Tongue (tissue), 2 donors: ENCODE measurements around the gene SPDYE3. TPM values are rescaled to one million over a fixed set of nuclear protein-coding genes. Genes with fewer than 3 reads are reported as not detected.
"Not testable (repeated sequence)": the region's sequence is repeated elsewhere in the genome, so short reads cannot be mapped to it uniquely, and the experiment has no call there.

ENCODE experiments used
- DNase-seq: peaks from one replicate; pipeline ENCODE4 v3.0.0-alpha.2; 2015
- total RNA-seq: library from RNA; depleted of rRNA; stranded (reverse); fragments of >200 nt; gene quantifications from one replicate; pipeline ENCODE4 v1.2.3, GENCODE V29; 2014

The SPDYE3 gene
- total RNA-seq, 1 donor from 2014 or later = not detected

DNA sequence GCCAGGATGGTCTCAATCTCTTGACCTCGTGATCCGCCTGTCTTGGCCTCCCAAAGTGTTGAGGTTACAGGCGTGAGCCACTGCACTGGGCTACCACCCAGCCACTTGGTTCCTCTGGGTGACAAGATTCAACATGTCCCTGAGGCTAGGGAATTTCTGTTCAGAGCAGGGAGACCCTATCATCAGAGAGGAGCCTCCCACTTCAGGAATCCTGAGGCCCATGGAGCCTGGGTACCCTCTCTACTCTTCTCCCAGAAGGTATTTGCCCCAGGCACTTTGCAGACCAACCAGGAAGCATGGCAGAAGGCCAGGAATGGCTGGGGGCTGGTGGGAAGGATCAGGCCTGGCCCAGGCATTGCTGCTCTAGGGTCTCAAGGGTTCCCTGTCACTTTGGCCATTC, 19.2 kb upstream of the SPDYE3 start:
- not testable (repeated sequence) for DNase-seq

DNA sequence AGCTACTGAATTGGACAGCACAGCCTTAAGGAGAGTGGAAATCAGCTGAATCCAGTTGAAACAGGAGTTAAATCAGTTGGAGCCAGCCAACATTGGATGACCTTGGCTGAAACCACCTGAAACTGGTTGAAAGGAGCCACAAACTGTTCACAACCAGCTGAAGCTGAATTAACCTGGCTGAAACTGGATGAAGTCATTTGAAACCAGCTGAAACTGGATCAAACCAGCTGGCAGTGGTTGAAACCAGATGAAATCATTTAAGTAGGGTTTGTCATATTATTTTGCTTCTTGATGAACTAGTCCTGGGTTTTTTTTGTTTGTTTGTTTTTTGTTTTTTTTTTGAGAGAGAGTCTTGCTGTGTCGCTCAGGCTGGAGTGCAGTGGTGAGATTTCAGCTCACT, 15.3 kb upstream of the SPDYE3 start:
- not testable (repeated sequence) for DNase-seq

DNA sequence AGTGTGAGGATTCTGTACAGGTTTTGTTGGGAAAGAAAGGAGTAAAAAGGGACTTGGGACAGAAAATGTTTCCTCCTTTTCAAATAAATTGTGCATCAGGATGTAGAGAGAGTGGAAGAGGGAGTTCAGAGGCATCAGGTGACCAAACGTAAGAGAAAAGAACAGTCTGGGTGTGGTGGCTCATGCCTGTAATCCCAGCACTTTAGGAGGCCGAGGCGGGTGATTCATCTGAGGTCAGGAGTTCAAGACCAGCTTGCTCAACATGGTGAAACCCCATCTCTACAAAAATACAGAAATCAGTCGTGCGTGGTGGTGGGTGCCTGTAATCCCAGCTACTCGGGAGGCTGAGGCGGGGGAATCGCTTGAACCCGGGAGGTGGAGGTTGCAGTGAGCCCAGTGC, 12.2 kb upstream of the SPDYE3 start:
- not testable (repeated sequence) for DNase-seq

DNA sequence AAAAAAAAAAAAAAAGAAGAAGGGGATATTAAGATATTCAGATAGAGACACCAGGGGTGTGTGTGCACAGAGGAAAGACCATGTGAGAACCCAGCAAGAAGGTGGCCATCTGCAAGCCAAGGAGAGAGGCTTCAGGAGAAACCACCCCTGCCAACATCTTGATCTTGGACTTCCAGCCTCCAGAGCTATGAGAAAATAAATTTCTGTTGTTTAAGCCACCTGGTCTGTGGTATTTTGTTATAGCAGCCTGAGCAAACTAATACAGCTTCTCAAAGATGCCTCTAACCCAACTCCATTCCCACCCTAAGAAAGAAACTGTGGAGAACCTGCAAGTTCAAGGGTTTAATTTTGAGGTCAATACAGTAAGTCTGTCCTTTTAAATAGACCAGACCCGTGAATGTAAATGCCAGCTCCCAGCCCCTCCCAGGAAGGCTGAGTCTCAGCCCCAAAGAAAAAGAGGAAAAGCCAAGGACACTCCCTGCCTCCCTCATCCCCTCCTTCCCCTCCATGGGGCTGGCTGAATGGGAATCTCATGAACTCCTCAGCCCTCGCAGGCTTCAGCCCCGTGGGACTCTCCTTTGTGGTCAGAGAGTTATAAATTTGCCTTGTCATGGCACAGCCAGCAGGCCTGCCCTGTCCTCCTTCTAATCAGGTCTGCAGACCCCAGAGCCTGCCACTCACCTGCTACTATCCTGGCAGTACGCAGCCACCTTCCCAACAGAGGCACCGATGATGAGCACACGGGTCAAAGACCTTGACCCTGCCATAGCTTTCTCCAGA, 9.5 kb upstream of the SPDYE3 start:
- DNase-seq = not testable (repeated sequence)

DNA sequence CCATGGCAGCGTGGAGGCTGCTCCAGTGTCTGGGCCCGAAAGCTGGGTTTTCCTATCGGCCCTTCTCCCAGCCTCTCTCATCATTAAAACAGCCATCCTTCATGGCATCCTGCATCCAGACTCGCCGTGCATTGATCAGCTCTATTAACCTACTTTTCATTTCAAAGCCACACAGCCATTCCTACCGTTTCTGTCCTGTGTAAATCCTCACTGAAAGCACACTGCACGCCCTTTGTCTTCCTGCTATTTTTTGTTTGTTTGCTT, 8.9 kb upstream of the SPDYE3 start:
- DNase-seq = not testable (repeated sequence)

DNA sequence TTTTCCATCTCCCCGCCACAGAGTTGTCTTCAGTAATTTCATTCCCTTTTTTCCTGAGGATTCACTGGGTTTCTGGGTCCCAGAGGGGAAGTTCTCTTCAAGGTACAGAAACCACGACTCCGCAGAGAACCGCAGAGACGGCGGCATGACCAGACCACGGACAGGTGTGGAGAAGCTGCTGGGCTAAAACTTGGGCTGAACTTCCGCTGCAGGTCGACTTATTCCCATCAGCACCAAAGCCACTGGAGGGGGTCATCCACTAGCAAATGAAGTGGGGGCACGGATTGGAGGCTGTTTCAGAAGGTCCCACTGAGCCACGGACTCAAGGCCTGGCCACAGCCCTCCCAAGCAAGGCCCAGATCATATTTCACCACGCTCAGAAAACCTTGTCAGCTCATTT, 3.0 kb upstream of the SPDYE3 start:
- not testable (repeated sequence) for DNase-seq

DNA sequence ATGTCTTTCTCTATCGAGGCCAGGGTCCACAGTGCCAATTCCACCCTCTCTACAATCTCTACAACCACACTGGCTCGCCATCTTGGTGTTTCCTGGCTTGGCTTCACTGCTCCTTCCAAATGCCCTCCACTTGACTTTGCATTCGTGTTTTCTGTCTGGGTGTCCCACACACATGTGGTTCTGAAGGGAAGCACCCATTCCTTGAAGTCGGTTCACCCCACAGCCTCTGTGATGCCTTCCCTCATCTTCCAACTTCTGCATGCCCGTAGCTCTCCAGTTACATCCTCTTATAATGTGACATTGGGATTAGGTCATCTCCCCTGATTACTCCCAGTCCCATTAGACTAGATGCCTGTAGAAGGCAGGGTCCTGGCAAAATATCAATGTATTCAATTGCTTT, 10.8 kb downstream of the SPDYE3 start:
- DNase-seq = not testable (repeated sequence)

DNA sequence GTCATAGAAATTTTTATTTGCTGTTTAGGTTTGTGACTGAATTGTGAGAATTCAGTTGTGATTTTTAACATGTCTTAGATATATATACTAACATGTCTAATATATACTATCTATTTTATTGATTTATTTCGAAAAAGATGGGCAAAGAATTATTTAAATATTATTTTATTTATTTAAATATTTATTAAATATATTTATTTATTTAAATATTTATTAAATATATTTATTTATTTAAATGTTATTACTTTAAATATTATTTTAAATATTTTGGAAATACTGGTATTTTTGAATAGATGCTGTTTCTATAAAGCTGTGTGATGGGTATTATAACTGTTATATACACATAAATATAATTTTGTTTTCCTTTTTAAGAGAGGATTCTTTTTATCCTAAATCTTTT, 14.1 kb downstream of the SPDYE3 start:
- DNase-seq = not testable (repeated sequence)

DNA sequence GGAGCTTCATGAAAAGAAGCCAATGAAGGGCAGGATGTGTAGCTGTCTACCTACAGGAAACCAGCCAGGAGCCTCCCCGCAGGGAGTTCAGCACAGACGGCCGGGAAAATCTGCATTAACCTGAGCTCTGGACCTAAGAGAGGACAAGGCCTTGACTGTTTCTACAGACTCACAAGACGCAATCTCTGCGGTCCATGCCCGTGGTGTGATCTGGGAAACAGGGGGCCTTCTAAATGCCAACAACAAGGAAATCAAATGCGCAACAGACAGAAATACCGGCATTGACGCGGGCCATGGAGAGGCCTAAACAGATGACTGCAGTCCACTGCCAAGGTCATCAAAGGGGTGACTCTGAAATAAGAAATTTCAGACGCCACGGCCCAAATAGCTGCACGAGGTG, 16.7 kb downstream of the SPDYE3 start:
- not testable (repeated sequence) for DNase-seq

DNA sequence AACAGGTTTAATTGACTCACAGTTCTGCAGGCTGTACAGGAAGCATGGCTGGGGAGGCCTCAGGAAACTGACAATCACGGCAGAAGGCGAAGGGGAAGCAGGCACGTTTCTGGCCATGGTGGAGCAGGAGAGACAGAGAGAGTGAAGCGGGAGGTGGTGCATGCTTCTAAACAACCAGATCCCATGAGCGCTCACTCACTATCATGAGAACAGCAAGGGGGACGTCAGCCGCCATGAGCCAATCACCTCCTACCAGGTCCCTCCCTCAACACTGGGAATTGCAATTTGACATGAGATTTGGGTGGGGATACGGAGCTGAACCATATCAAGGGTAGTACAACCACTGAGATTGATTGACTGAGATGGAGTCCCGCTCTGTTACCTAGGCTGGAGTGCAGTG, 18.2 kb downstream of the SPDYE3 start:
- not testable (repeated sequence) for DNase-seq

DNA sequence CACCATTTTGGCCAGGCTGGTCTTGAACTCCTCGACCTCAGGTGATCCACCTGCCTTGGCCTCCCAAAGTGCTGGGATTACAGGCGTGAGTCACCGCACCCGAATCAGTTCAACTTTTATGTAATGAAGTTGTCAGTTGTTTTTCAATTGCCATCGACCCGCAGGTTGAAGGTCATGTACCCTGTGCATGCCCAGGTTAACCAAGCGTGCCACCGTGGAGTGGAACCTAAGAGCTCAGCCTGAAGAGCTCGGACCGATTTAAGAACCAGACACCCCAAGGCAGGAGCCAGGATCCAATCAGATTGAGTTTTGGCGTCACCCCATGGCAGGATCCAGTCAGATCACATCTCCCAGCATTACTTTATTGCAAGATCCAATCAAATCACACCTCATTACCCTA, 19.4 kb downstream of the SPDYE3 start:
- DNase-seq = not testable (repeated sequence)

DNA sequence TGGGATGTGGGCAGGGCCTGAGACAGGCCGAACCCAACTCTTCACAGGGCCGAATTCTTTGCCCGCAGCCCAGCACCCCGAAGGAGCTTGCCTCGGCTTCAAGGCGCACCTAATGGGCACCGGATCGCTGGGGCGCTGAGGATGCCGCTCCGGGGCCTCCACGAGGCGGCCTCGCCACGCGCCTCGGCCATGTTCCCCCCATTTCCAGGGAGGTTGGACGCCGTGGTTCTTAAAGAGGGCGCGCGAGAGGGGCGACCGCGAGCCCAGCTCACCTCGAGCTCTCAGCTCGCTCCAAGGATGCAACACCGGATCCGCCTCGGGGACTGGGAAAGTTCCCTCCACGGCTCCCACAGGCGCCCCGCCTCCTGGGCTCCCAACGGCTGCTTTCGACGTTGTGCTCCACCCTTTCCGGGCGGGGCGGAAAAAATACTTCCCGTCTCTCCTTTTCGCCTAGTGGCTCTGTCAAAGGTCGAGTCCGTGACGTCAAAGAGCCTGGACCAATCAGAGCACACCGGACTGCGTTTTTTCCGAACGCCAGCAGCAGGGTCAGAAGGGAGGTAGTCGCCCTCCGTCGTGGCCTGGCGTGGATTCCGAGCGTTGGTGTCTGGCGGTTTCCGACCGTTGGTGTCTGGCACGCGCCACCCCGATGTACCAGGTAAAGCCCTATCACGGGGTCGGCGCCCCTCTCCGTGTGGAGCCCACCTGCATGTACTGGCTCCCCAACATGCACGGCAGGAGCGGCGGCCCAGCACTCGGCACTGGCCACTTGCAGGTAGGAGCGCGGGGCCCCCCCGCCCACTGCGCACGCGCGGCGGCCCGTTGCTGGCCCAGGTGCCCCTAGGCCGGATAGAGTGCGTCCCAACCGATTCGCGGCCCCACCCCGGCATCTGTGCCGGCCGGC, 28.3 kb downstream of the SPDYE3 start:
- DNase-seq = peak; percentile 94

DNA sequence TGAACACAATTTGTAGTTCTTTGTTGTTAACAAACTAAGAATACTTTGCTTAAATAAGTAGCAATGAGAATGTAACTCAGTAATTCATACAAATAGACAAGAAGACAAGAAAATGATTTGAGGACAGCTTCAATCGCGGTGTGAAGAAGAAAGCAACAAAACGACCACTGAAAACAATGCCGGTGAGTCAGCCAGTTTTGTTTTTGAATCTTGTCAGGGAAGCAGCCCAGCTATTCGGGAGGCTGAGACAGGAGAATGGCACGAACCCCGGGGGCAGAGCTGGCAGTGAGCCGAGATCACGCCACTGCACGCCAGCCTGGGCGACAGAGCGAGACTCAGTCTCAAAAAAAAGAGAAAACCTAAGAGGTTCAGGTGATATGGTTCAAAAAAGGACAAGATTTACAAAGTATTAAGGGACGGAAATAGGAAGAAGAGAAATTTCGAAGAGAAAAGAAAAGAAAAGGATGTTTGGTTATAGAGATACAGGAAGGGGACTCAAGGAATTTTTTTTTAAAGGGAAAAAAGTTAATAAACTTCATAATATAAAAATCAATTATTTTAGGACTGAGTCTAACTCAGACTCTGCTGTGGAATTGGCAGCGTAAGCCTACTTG, 30.7 kb downstream of the SPDYE3 start:
- DNase-seq = not testable (repeated sequence)

DNA sequence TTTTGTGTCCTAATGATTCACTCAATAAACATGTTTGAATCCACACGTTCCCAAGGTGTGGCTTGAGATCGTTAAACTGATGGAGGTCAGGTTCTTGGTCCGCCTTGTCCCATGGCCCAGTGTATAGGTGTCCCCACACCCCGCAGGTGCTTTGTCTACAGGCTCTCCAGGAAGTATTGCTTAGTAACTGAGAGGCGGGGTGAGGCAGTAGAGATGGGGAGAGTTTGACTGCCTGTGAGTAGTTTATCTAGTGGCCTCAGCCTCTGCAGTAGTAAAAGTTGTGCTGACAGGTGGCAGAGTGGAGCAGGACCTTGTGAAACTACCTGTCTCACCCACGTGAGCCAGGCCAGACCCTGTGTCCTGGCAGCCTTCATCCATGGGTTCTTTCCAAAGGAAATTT, 33.8 kb downstream of the SPDYE3 start:
- DNase-seq = not testable (repeated sequence)

DNA sequence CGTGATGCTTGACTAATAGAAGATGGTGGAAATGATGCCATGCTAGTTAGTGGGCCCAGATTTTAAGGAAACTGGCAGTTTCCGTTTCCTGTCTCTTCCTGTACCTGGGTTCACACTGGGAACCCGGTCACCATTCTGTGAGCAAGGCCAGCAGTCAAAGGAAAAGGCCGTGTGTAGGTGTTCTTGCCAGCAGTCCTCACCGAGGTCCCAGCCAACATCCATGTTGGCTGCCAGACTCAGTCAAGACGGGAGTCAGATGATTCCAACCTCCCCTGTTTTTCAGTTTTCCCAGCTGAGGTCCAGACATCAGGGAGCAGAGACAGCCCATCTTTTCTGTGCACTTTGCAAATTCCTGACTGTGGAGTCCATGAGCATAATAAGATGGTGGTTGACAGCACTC, 35.3 kb downstream of the SPDYE3 start:
- DNase-seq = no peak

DNA sequence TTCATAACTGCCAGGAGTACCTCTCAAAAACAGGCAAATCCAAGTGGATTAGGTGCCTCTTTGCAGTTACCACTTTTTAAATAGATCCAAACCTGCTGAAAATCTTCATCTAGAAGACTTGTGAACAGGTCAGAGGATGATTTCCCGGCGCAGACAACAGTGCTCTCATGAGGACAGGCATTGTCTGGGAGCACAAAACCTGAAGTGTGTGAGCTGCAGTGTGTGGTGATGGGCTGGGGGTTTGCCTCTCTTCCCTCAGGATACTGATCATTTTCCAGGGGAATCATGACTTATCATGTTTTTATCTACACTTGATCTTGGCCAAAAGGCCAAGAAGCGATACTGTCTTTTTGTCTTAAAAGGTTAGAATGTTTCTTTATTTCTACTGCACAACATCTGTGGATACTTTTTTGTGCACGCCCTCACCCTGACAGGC, 36.6 kb downstream of the SPDYE3 start:
- DNase-seq = not testable (repeated sequence)

DNA sequence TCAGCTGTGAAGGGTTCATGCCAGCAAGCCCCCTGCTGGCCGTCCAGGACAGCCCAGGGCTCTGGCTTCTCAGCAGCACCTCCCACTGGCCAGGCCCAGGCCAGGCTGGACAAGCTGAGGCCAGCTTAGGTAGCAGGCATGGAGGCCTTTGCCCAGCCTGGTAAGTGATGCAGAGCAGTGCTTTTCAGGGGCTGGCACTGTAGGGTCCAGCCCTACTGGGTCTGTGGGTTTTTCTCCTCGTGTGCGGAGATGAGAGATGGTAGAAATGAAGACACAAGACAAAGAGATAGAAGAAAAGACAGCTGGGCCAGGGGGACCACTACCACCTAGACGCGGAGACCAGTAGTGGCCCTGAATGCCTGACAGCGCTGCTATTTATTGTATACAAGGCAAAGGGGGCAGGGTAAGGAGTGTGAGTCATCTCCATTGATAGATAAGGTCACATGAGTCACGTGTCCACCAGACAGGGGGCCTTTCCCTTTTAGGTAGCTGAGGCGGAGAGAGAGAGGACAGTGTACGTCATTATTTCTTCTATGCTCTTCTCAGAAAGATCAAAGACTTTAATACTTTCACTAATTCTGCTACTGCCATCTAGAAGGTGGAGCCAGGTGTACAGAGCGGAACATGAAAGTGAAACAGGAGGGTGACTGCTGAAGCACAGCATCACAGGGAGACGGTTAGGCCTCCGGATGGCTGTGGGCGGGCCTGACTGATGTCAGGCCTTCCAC, 37.2 kb downstream of the SPDYE3 start:
- not testable (repeated sequence) for DNase-seq

DNA sequence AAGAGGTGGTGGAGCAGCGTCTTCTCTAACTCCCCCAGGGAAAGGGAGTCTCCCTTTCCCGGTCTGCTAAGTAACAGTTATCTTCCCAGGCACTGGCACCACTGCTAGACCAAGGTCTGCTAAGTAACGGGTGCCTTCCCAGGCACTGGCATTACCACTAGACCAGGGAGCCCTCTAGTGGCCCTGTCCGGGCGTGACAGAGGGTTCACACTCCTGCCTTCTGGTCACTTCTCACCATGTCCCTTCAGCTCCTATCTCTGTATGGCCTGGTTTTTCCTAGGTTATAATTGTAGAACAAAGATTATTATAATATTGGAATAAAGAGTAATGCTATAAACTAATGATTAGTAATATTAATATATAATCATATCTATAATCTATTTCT, 37.8 kb downstream of the SPDYE3 start:
- DNase-seq = peak; percentile 53

DNA sequence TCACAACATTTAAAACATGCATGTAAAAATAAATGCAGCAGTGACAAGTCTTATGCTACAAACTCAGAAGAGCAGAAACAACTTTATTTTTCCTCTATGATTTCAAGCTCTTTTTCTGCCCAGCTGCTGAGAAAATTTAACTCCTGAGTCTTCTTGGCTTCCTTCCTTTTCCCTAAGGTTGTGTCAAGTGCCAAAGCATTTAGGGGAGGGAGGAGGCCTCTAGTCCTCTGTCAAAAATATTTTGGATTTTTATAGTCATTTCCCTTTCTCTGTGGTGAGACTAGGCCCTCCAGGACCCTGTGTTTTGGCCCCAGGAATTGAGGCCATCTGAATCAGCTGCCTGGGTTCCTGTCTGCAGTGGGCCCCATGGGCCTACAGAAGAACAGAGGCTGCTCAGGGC, 39.4 kb downstream of the SPDYE3 start:
- no peak for DNase-seq

DNA sequence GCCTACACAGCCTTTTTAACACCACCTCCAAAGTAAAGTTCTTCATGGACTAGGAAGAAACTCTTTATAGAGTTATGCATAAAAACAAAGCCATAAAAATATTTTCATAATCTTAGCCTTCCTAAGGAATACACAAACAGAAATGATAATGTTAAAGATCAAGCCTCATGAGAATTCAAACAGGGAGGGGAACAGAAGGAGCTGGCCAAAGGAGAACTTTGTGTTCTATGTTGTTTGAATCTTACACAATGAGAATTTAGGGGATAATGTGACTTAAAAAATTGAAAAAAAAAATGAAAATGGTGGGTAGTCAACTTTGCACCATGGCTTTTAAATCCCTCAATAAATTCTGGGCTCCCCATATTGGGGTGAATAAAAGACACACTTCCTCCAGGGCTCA, 41.3 kb downstream of the SPDYE3 start:
- no peak for DNase-seq

DNA sequence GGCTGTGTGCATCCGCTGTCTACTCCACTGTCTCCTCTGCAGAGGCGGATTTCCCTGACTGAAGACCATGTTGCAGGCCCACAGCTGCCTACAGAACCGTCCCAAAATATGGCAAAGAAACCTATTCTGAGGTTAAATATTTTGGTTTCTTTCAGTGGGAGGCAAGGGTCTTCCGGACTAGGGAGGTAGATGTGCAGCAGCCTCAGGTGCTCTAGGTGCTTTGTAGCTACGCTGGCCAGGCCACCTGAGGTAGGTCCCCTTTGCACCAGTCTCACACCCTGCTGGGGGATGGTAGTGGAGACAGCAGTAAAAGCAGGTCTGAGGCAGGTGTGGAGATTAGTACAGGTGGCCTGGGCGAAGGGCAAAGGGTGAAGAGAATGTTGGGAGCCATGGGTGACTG, 42.3 kb downstream of the SPDYE3 start:
- DNase-seq = no peak

DNA sequence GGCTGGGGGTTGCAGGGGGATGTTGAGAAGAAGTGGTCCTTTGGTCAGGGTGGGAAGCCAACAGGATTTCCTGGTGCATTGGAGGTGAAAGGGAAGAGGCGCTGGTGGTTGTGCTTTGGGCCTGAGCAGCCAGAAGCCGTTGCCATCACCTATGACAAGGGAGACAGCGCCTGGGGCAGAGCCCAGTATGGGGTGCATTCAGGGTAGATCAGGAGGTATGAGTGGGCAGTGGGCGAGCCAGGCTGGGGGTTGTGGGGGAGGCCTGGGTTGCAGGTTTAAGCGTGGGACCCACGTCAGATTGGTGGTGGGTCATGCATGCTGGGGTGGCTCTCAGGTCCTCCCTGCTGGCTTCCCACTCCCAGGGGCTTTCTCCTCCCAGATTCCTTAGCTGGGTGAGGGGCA, 44.2 kb downstream of the SPDYE3 start:
- DNase-seq = no peak
